Stimulated activated CD8-positive, alpha-beta memory T cell treated with anti-CD3 and anti-CD28 coated beads, Interleukin-12 subunit alpha, Interleukin-12 subunit beta, amount 100 ng/mL, for 1 hour (primary cell): ENCODE measurements around the gene WDFY4.

Experiments
- DNase-seq: peaks from one replicate; pipeline ENCODE4 v3.0.0-alpha.2; 2020; ENCODE audit warnings: low read depth

Gene WDFY4

GRCh38 chr10:48691812-48692528 is 7.3 kb downstream of the WDFY4 start:
- no peak for DNase-seq

GRCh38 chr10:48692748-48693147 is 8.1 kb downstream of the WDFY4 start:
- DNase-seq = no peak

GRCh38 chr10:48693206-48693605 is 8.5 kb downstream of the WDFY4 start:
- no peak for DNase-seq

- DNase-seq = no peak
Observed at GRCh38 chr10:48694371-48695030, 9.8 kb downstream of the WDFY4 start.

GRCh38 chr10:48695636-48696534 is 11.2 kb downstream of the WDFY4 start:
- no peak for DNase-seq

- no peak for DNase-seq
Observed at GRCh38 chr10:48696535-48696873, 11.8 kb downstream of the WDFY4 start.

- DNase-seq = no peak
Observed at GRCh38 chr10:48697091-48697490, 12.4 kb downstream of the WDFY4 start.

- no peak for DNase-seq
Observed at GRCh38 chr10:48697821-48698764, 13.4 kb downstream of the WDFY4 start.

GRCh38 chr10:48699011-48699627 is 14.4 kb downstream of the WDFY4 start:
- no peak for DNase-seq

GRCh38 chr10:48700071-48700470 is 15.4 kb downstream of the WDFY4 start:
- no peak for DNase-seq

- DNase-seq = no peak
Observed at GRCh38 chr10:48700493-48700892, 15.8 kb downstream of the WDFY4 start.

- DNase-seq = no peak
Observed at GRCh38 chr10:48701139-48701901, 16.6 kb downstream of the WDFY4 start.

- DNase-seq = no peak
Observed at GRCh38 chr10:48701941-48702340, 17.3 kb downstream of the WDFY4 start.

- no peak for DNase-seq
Observed at GRCh38 chr10:48703531-48704122, 19.0 kb downstream of the WDFY4 start.

GRCh38 chr10:48704156-48704555 is 19.5 kb downstream of the WDFY4 start:
- no peak for DNase-seq

- DNase-seq = no peak
Observed at GRCh38 chr10:48705401-48705938, 20.8 kb downstream of the WDFY4 start.

GRCh38 chr10:48707472-48707871 is 22.8 kb downstream of the WDFY4 start:
- DNase-seq = no peak

- no peak for DNase-seq
Observed at GRCh38 chr10:48708144-48708543, 23.5 kb downstream of the WDFY4 start.

- DNase-seq = no peak
Observed at GRCh38 chr10:48710647-48711275, 26.1 kb downstream of the WDFY4 start.
